Activated T-helper 1 cell treated with anti-CD3 and anti-CD28 coated beads, Interleukin-12 subunit alpha, Interleukin-12 subunit beta, Interleukin-2, Interleukin-4 antibody, amounts not matched to agents 30 ng/mL and 10 ng/mL and 1 ng/mL, durations not matched to agents 14 hours and 24 hours and 36 hours (primary cell): Measurements from ENCODE around the gene IRF5. TPM values are rescaled to one million over a fixed set of nuclear protein-coding genes. Genes with fewer than 3 reads are reported as not detected.
"Not testable (repeated sequence)": the region's sequence is repeated elsewhere in the genome, so short reads cannot be mapped to it uniquely, and the experiment has no call there.

Experiments
- DNase-seq: peaks from one replicate; pipeline ENCODE4 v3.0.0; 2021; ENCODE audit warnings: low spot score
- H3K27ac Mint-ChIP-seq: one replicate; pipeline ENCODE4 v1.8.0; 2021; ENCODE audit warnings: mild to moderate bottlenecking, mixed read lengths
- H3K27me3 Mint-ChIP-seq: one replicate; pipeline ENCODE4 v1.8.0; 2022; ENCODE audit warnings: mild to moderate bottlenecking, moderate library complexity, mixed read lengths; ENCODE audit not compliant: insufficient read depth
- H3K36me3 Mint-ChIP-seq: one replicate; pipeline ENCODE4 v1.8.0; 2021; ENCODE audit warnings: low read depth, mixed read lengths
- H3K4me1 Mint-ChIP-seq: one replicate; pipeline ENCODE4 v1.8.0; 2021; ENCODE audit warnings: low read depth, mixed read lengths
- H3K4me3 Mint-ChIP-seq: one replicate; pipeline ENCODE4 v1.8.0; 2021; ENCODE audit warnings: mild to moderate bottlenecking, moderate library complexity, mixed read lengths
- H3K9me3 Mint-ChIP-seq: one replicate; pipeline ENCODE4 v1.8.0; 2021; ENCODE audit warnings: mixed read lengths
- intact Hi-C: fragments of 100-400 bp; cut with micrococcal nuclease; formaldehyde crosslinking; loops from one replicate; pipeline ENCODE4 v1.15.1; 2024
- total RNA-seq: library from RNA; stranded (reverse); gene quantifications from 2 replicates; pipeline ENCODE4 v1.2.3, GENCODE V29; 2022

IRF5 gene
- total RNA-seq, 1 donor from 2014 or later = 19.8 TPM

- no peak for DNase-seq
- Mint-ChIP-seq H3K36me3 (peaks cover 8% of the 10 kb centered on the region), H3K4me3 (no peak overlapping the region), H3K27ac (no peak overlapping the region), H3K27me3 (peaks cover 9% of the 10 kb centered on the region), H3K4me1 (peaks cover 35% of the 10 kb centered on the region), H3K9me3 (no peaks in the 10 kb centered on the region)
- intact Hi-C loops = no loop called here
Observed at GRCh38 chr7:128941946-128942526, 4.3 kb downstream of the IRF5 start.

DNA sequence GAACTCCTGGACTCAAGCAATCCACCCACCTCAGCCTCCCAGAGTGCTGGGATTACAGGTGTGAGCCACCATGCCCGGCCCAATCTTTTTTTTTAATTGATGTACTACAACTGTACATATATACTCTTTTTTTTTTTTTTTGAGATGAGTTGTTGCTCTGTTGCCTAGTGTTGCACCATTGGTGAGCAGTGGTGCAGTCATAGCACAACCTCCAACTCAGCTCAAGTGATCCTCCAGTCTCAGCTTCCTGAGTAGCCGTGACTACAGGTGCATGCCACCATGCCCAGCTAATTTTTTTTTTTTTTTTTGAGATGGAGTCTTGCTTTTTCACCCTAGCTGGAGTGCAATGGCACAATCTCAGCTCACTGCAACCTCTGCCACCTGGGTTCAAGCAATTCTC is 5.5 kb downstream of the IRF5 start:
- H3K36me3 Mint-ChIP-seq, H3K4me3 Mint-ChIP-seq, H3K9me3 Mint-ChIP-seq, H3K27me3 Mint-ChIP-seq, DNase-seq, intact Hi-C loops, H3K27ac Mint-ChIP-seq: not testable (repeated sequence)
- peaks cover 31% of the 10 kb centered on the region for H3K4me1 Mint-ChIP-seq

- no peaks in the 10 kb centered on the region for H3K27me3 Mint-ChIP-seq
- intact Hi-C loops = no loop called here
Observed at GRCh38 chr7:128944487-128945236, 6.9 kb downstream of the IRF5 start.

GRCh38 chr7:128945668-128946366 is 8.1 kb downstream of the IRF5 start:
- no peak overlapping the region for H3K27ac Mint-ChIP-seq
- intact Hi-C loops = no loop called here
- no peaks in the 10 kb centered on the region for H3K27me3 Mint-ChIP-seq
- peaks cover 8% of the 10 kb centered on the region for H3K4me1 Mint-ChIP-seq
- H3K36me3 Mint-ChIP-seq = peaks cover 11% of the 10 kb centered on the region
- DNase-seq = no peak
- H3K4me3 Mint-ChIP-seq = no peak overlapping the region
- H3K9me3 Mint-ChIP-seq = no peaks in the 10 kb centered on the region

More at GRCh38 chr7:128944487-128945236, 6.9 kb downstream of the IRF5 start:
- H3K27ac Mint-ChIP-seq = no peak overlapping the region
- DNase-seq = no peak
- H3K4me3 Mint-ChIP-seq = no peak overlapping the region
- H3K9me3 Mint-ChIP-seq = no peaks in the 10 kb centered on the region
- H3K36me3 Mint-ChIP-seq = peaks cover 11% of the 10 kb centered on the region
- peaks cover 19% of the 10 kb centered on the region for H3K4me1 Mint-ChIP-seq

GRCh38 chr7:128946936-128947830 is 9.5 kb downstream of the IRF5 start:
- Mint-ChIP-seq H3K4me1 (no peaks in the 10 kb centered on the region), H3K4me3 (no peak overlapping the region), H3K36me3 (peaks cover 21% of the 10 kb centered on the region), H3K9me3 (no peaks in the 10 kb centered on the region), H3K27me3 (no peaks in the 10 kb centered on the region), H3K27ac (no peak overlapping the region)
- intact Hi-C loops = no loop called here
- DNase-seq = no peak

- Mint-ChIP-seq H3K27ac (no peak overlapping the region), H3K4me1 (no peaks in the 10 kb centered on the region), H3K27me3 (no peaks in the 10 kb centered on the region), H3K36me3 (peaks cover 25% of the 10 kb centered on the region), H3K4me3 (no peak overlapping the region), H3K9me3 (no peaks in the 10 kb centered on the region)
- no peak for DNase-seq
- intact Hi-C loops = no loop called here
Observed at GRCh38 chr7:128947854-128948253, 10.1 kb downstream of the IRF5 start.

DNA sequence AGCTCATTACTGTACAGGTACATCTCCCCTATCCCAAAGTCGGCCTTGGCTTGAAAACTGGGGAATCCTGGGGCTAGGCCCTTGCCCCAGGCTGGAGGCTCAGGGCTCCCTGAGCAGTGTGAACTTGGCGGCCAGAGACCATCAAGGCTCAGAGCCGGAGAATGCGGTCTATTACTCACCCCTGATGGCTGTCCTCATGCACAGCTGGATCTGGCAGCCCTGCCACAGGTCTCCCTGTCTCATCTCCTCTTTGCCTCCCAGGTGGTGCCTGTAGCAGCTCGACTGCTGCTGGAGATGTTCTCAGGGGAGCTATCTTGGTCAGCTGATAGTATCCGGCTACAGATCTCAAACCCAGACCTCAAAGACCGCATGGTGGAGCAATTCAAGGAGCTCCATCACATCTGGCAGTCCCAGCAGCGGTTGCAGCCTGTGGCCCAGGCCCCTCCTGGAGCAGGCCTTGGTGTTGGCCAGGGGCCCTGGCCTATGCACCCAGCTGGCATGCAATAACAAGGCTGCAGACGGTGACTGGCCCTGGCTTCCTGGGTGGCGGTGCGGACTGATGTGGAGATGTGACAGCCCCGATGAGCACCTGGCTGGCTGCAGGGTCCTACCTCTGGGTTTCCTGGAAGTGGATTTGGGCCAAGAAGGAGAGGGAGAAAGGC is 10.7 kb downstream of the IRF5 start:
- Mint-ChIP-seq H3K9me3 (no peaks in the 10 kb centered on the region), H3K4me3 (no peak overlapping the region), H3K36me3 (peaks cover 31% of the 10 kb centered on the region), H3K27me3 (no peaks in the 10 kb centered on the region), H3K27ac (no peak overlapping the region), H3K4me1 (no peaks in the 10 kb centered on the region)
- intact Hi-C loops = no loop called here
- DNase-seq = no peak

- no peak overlapping the region for H3K27ac Mint-ChIP-seq
- no peaks in the 10 kb centered on the region for H3K27me3 Mint-ChIP-seq
- H3K9me3 Mint-ChIP-seq = no peaks in the 10 kb centered on the region
- H3K36me3 Mint-ChIP-seq = peaks cover 35% of the 10 kb centered on the region
- intact Hi-C loops = no loop called here
- no peak overlapping the region for H3K4me3 Mint-ChIP-seq
- no peak for DNase-seq
- no peaks in the 10 kb centered on the region for H3K4me1 Mint-ChIP-seq
Observed at GRCh38 chr7:128948976-128949760, 11.4 kb downstream of the IRF5 start.

GRCh38 chr7:128951296-128951695 is 13.6 kb downstream of the IRF5 start:
- Mint-ChIP-seq H3K4me1 (peaks cover 7% of the 10 kb centered on the region), H3K9me3 (no peaks in the 10 kb centered on the region), H3K4me3 (no peak overlapping the region), H3K27ac (no peak overlapping the region), H3K27me3 (no peaks in the 10 kb centered on the region), H3K36me3 (peaks cover 44% of the 10 kb centered on the region)
- DNase-seq = no peak
- intact Hi-C loops = no loop called here

DNA sequence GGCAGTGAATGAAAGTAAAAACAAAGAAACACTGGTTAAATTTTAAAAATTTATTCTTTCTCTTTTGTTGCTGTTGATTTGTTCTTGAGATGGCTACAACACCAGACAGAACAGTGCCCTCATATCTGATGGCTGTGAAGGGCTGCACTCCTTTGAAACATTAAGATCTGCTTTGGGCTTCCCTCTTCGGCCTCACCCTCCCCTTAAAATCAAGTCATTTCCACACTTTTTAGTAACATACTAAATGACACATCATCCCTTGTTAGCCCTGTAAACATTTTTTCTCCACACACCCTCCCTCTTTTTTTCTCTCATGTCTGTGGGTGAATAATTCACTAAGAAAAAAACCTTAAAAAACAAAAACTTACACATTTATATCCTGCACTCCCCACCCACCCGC is 16.4 kb downstream of the IRF5 start:
- H3K36me3 Mint-ChIP-seq = peaks cover 45% of the 10 kb centered on the region

DNA sequence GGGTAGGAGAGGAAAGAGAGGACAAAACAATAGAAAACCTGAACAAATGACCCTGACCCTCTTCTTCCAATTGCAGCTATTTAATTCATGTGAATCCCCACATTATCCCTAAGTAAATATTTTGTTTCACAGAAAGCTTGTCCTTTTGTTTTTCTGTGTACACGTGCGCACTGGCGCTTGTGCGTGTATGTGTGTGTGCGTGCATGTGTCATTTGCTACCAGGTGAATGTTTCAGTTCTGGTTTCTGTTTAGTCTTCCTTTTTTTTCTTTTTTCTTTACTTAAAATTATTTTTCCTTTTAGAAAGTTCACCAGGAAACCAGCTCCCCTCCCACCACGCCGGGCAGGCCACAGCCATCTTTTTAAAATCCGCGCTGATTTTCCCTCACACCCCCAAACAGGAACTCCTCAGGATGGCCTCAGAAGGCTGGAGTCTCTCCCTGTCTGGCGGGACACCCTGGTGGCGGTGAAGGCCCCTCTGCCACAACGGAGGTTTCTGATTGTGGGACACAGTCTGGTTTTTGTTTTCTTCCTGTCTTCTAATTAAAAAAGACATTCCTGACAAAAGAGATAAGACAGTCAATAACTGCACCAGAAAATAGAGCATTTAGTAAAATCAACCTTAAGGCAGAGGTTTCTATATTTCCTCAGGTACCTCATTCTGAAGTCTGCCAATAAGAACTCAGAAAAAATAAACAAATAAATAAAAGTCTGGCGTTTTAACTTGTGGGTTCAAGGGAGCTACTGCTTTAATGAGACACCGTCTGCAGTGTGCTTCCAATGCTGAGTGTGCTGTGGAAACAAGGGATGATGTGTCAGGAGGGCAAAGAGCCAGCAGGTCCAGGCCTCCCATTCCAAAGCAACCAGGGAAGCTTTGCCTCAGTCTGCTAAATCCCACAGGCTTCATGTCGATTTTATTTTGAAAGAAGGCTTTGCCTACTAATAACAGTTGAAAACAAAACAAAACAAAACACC is 17.4 kb downstream of the IRF5 start:
- Mint-ChIP-seq H3K4me1 (peaks cover 19% of the 10 kb centered on the region), H3K27me3 (no peaks in the 10 kb centered on the region), H3K36me3 (peaks cover 51% of the 10 kb centered on the region), H3K4me3 (no peak overlapping the region), H3K9me3 (no peaks in the 10 kb centered on the region), H3K27ac (peak overlapping the region; percentile 48)
- intact Hi-C loops = loop anchor here (1.0 to 2.0 kb wide), 2 partner anchors 8 to 16 kb away; no protein-coding TSS in a partner anchor
- no peak for DNase-seq

More for the DNA sequence above, 16.4 kb downstream of the IRF5 start:
- no peaks in the 10 kb centered on the region for H3K9me3 Mint-ChIP-seq
- peaks cover 11% of the 10 kb centered on the region for H3K4me1 Mint-ChIP-seq
- H3K4me3 Mint-ChIP-seq = no peak overlapping the region
- intact Hi-C loops = loop anchor here (1.0 to 2.0 kb wide), 2 partner anchors 9 to 15 kb away; no protein-coding TSS in a partner anchor
- DNase-seq = no peak
- H3K27me3 Mint-ChIP-seq = no peaks in the 10 kb centered on the region
- peak overlapping the region; percentile 52 for H3K27ac Mint-ChIP-seq
